ENCODE measurements around the gene TAGLN3.

TAGLN3 gene

DNA sequence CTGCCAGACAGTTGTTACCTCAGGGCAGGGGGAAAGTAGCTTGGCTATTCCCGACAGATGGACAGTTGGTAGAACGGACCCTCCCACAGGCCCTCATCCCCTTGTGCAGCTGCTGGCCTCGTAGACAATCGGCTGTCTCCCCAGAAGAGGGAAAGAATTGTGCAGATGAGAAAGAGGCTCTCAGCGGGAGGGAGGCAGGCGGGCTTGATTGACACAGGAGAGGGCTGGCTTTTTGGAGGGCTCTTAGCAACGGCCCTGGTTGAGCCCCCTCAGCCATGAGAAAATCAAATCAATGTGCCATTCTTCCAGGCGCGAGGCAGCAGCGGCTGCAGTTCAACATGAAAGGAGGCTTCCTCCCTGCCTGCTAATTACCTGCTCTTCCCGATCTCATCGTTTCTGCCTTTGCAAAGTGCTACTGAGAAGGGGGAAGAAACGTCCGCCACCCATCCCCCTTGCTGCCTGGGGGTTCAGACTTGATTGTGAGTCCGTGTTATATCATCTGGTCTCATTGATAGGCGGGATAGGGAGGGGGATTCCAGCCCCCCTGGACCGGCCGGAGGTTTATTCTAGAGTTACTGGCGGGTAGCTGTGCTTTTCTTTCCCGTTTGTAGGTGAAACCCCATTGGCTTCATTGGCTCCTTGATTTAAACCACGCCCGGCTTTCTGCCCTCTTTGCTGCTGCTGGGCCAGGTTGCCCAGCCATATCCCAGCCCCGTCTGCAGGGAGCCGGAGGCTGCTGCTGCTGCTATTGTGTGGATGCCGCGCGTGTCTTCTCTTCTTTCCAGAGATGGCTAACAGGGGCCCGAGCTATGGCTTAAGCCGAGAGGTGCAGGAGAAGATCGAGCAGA lies at the start of gene TAGLN3:
Gene TAGLN3, plus strand, starts transcription at position 287 of the 848 bp plus-strand sequence. Its CDS starts 501 bp downstream, at position 788.
- no peak for DNase-seq

GRCh38 chr3:111949712-111950111 lies 49.0 kb upstream of the TAGLN3 start:
- no peak for DNase-seq

- DNase-seq = no peak
Measured at GRCh38 chr3:111951032-111951431, 47.7 kb upstream of the TAGLN3 start.

GRCh38 chr3:111952086-111952485 lies 46.6 kb upstream of the TAGLN3 start:
- no peak for DNase-seq

GRCh38 chr3:111952866-111953450 lies 45.8 kb upstream of the TAGLN3 start:
- no peak for DNase-seq

GRCh38 chr3:111954228-111954990 lies 44.3 kb upstream of the TAGLN3 start:
- DNase-seq = no peak

- DNase-seq = no peak
Measured at GRCh38 chr3:111955876-111956275, 42.8 kb upstream of the TAGLN3 start.

DNA sequence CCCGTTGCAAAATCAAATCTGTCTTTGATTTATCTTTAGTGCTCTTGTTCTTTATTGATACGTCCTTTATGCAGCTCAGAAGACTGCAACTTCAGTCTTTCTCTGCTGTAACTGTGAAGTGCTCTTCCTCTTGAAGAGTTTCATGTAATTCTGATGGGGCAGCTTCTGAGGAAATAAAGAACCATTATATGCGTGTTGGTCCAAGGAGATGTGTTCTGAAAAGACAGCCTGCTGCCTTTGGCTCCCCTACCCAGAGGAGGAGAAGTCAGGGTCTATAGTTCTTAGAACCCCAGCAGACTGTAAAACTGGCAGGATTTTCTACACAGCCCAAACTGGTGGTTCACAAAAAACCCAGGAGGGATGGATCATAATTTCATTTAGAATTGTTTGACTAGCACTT lies 42.3 kb upstream of the TAGLN3 start:
- DNase-seq = no peak

DNA sequence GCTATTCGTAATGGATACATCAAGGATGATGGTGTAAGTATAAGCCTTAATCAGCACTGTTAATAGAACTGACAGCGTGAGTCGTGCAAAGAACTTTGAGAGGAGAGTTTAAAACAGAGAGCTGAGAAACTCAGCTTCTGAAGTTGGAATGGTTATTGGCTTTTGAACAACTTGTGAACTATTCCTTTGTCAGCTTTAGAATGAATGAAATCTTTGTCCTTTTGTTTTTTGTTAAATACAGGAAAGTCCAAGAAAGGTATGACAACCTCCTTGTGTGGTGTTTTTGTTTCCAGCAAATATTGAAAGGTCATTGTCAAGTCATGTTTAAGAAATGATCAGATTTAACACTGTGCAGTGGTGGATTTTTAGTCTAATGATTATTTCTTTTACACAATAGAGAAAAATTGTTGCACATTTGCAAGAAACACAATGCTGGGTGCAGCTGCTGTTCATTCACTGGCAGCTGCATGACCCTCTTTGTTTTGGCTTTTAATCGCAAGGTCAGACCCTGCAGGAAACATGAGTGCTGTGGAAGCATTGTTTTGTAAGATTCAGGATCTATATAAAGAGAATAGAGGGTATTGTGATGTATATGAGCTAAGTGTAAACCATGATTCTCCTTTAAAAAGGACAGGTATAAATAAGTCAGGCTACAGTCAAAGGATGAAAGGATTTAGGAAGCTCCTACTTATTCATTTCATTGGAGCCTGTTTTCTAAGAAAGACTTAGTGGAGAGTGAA lies 41.6 kb upstream of the TAGLN3 start:
- DNase-seq = no peak

GRCh38 chr3:111961461-111962164 lies 37.1 kb upstream of the TAGLN3 start:
- DNase-seq = no peak

GRCh38 chr3:111963424-111963823 lies 35.3 kb upstream of the TAGLN3 start:
- no peak for DNase-seq

DNA sequence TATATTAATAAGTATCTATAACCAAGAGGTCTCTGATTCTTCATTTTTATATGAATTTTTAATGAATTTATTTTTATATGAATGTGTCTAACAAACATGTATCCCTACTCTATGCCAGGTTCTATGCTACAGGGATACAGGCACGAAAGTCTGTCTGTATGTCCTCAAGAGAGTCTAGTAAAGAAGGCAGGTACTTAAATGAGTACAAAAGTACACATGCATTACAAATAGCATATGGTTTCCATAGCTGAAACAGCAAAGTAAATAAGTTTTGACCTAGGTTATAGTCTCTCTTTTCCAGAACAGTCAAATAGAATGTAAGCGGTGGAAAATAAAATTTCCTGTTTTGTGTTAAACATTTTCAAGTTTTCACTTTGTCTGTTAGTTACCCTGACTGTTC lies 33.2 kb upstream of the TAGLN3 start:
- DNase-seq = no peak

DNA sequence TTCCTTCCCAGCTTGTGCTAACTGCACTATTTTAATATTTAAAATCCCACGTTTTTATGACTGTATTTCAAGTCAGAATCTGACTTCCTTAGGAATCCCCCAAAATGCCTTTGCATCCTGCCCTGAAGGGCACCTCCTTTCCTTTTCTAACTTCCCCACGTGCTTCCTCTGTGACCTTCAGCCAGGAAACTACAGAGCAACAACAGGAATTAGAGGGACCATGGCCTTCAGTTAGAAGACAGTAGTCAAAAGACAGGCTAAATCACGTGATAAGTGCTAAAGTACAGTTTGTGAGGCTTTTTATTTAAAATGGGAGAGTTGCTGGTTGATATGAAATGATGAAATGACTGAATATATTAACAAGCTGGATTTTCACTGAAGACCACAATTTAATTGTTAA lies 31.7 kb upstream of the TAGLN3 start:
- DNase-seq = no peak

DNA sequence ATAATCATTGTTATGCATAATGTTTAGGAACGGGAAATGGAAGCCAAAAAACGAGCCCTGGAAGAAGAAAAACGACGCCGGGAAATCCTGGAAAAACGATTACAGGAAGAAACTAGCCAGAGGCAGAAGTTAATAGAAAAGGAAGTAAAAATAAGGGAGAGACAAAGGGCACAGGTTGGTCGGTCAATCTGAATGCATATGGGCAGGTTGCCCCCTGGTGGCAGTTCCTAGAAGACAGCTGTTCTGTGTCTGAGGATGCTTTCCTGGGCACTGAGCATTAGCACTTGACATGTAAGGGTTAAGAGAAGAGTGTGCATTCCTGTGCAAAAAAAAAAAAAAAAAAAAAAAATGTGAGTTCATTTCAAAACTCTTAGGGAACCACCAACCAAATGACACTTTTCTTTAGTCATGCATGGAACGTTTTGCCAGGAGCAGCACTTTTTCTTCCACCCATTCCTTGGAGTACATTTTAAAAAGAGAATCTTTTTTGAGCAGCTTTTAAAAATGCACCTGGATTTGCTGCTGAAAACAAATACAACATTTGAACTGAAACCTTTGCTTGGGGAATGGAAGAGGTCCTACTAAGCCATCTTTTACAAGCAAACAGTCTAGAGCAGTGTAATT lies 31.0 kb upstream of the TAGLN3 start:
- DNase-seq = peak; percentile 77

DNA sequence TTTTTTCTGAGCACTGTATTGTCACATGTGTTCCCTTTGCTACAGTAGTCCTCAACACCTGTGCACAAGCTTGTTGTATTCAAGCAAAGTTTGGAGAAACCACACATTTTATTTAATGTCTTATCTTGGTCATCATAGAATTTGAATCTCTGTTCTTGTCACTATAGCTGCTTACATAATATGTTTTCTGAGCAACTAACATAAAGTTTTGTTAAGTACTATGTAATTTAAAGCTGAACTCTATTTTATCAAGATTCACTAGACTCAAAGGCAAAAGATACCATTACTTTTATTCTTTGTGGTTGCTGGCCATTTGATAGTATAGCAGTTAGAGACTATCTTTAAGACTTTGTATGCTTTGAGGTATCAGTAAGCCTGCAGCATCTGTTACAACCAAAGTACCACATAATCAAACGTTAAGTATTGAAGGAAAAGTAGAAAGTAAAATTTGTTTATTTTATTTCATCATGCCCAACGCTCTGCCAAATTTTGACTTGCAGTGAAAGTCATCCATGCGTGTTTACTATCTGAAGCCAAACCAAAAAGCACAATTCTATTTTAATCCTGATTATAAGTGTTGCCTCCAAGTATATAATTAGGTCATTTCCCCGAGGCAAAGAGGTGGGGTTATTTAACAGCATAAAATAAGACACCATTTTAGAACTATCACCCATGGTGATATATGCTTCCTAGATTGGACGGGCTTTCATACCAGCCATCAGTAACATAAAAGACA lies 30.2 kb upstream of the TAGLN3 start:
- DNase-seq = no peak

GRCh38 chr3:111970376-111970775 lies 28.3 kb upstream of the TAGLN3 start:
- no peak for DNase-seq

- DNase-seq = no peak
Measured at GRCh38 chr3:111971533-111972130, 27.1 kb upstream of the TAGLN3 start.

- no peak for DNase-seq
Measured at GRCh38 chr3:111972891-111973290, 25.8 kb upstream of the TAGLN3 start.

DNA sequence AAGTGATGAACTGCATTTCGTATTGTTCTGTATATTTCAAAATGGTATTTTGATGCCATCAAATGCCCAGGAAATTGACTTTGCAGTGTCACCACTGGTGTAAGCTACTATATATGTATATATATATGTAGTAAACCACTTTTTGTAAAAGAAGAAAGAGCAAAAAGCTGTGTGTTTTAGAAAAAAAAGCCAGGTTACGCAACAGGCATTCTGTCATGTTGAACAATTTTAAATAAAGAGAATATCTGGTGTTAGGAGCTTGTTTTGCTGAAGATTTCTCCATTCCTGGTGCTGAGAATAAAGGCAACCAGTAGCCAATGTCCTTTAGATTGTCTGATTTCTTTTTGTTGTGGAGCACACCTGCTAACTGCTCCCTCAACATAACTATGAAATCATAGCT lies 23.6 kb upstream of the TAGLN3 start:
- no peak for DNase-seq

- DNase-seq = no peak
Measured at GRCh38 chr3:111976254-111976653, 22.5 kb upstream of the TAGLN3 start.

Measured in stimulated activated CD4-positive, alpha-beta T cell treated with anti-CD3 and anti-CD28 coated beads, Interleukin-4, amount 100 ng/mL, for 1 hour (primary cell).